Panc1 (cell line): ENCODE results near the gene CELF2.

Experiments used
- CTCF ChIP-seq: fragments of 450-650 bp; IDR thresholded peaks from 2 replicates; pipeline ENCODE4 v1.5.1; 2017; ENCODE audit warnings: mild to moderate bottlenecking
- POLR2AphosphoS5 ChIP-seq: IDR thresholded peaks from 2 replicates; pipeline ENCODE4 v1.6.1; 2012; ENCODE audit warnings: mild to moderate bottlenecking, low read depth, low read length, moderate library complexity
- REST ChIP-seq, 2 experiments: IDR thresholded peaks; 2 replicates each; pipeline ENCODE4 v1.6.1; 2011 to 2012; ENCODE audit warnings: low read depth in 2 of 2, control low read depth in 1 of 2, low read length in 1 of 2, mild to moderate bottlenecking in 1 of 2, moderate library complexity in 1 of 2; ENCODE audit not compliant: insufficient read depth in 1 of 2
- SIN3A ChIP-seq: IDR thresholded peaks from 2 replicates; pipeline ENCODE4 v1.6.1; 2012; ENCODE audit warnings: low read depth, mild to moderate bottlenecking, low read length, moderate library complexity, borderline replicate concordance; ENCODE audit not compliant: insufficient read depth

GRCh38 chr10:11149807-11150141, 132.1 kb downstream of the CELF2 start:
- TF ChIP-seq CTCF, result no peak
- TF ChIP-seq POLR2AphosphoS5, result no peak
- no peak for TF ChIP-seq SIN3A
- no peak for TF ChIP-seq REST (IDR thresholded peaks at IDR 0.05; ENCODE audit: insufficient read depth in 1 of 2, low read depth in 2 of 2, low read length in 1 of 2)
